Retinal pigment epithelial cell (primary cell): ENCODE data around the gene ACAA2.

Source experiments
- DNase-seq: peaks from one replicate; pipeline ENCODE4 v3.0.0-alpha.2; 2010; ENCODE audit warnings: low read depth
- H3K4me3 ChIP-seq: 2 replicates; pipeline ENCODE4 v1.5.1; 2011; ENCODE audit warnings: mild to moderate bottlenecking, low read length, control low read depth, moderate library complexity
- CTCF ChIP-seq: conservative IDR thresholded peaks from 2 replicates; pipeline ENCODE4 v1.5.1; 2011; ENCODE audit warnings: low read depth, low read length, control low read depth, inconsistent platforms

Gene ACAA2

DNA sequence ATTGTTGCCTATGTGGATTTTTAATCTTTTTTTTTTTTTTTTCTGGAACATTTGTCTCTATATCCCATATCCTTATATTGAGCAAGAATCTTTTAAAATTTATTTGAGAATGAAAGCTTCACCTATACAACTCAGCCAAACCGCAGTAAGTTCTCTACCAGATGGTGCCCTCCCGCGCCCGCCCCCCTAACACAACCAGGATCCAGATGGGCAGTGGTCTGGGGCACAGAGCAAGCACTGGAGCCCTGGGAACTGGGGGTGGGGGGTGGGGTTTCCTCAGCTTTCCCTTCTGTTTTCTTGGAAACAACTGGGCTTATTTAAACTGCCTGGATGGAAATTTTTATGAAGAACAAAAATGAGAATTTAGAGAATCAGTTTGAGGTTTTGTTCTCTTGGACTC is 74.6 kb downstream of the ACAA2 start:
- TF ChIP-seq CTCF: no peak
- H3K4me3 ChIP-seq: no peak overlapping the region
- no peak for DNase-seq

- TF ChIP-seq CTCF: no peak
- DNase-seq: no peak
- no peak overlapping the region for H3K4me3 ChIP-seq
These were observed 78.5 kb downstream of the ACAA2 start for GRCh38 chr18:49734836-49735235.

DNA sequence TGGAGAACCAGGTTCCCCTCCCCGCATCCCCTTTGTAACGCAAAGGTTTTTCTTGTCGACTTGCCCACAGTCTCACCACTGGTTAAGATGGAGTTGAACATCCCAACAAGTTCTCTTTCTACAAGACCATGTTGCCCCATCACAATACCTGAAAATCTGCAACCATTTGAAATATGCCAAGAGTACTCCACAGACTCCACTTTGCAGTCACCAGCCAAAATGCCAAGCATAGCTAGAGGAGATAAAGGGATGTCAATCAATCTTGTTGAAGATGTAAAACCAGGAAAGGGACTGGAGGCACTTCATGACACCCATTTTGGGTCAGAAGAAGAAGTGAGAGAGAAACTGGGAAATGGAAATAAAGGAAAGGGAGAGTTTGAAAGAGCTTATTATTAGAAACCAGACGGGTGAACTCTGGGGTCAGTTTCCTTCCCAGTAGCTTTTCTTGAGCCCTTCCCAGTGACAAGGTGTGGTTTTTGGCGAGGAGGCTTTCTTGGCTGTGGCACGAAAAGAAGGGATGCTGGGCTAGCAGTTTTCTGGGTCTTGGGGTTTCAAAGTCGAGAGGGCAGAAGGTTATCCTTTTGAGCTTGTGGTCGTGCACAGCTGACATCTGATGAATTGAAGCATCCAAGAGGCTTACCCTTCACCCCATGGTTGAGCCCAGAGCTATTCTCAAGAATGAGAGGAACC is 79.3 kb downstream of the ACAA2 start:
- no peak overlapping the region for H3K4me3 ChIP-seq
- TF ChIP-seq CTCF: no peak
- no peak for DNase-seq

- no peak for DNase-seq
- no peak overlapping the region for H3K4me3 ChIP-seq
- TF ChIP-seq CTCF: no peak
These were observed 80.0 kb downstream of the ACAA2 start for GRCh38 chr18:49733321-49733720.
